Right ventricle myocardium superior (tissue), 1 donor: Measurements from ENCODE around the gene FRMD1. TPM values are rescaled to one million over a fixed set of nuclear protein-coding genes. Genes with fewer than 3 reads are reported as not detected.
A peak's percentile ranks its signal among the peaks of the same experiment; 100 is the strongest.

Experiments
- ATAC-seq: fragments of 200-7000 bp; cut with Tn5 transposase; one replicate; pipeline ENCODE4 v1.9.1; 2020; ENCODE audit warnings: mild to moderate bottlenecking; ENCODE audit not compliant: poor library complexity
- DNase-seq: peaks from one replicate; pipeline ENCODE4 v3.0.0-alpha.2; 2020
- intact Hi-C: fragments of 100-400 bp; cut with DNase I; formaldehyde crosslinking; loops from one replicate; pipeline ENCODE4 v1.11.2; 2022
- long read RNA-seq: library from polyadenylated mRNA; unstranded; transcript quantifications from one replicate; pipeline ENCODE4 v2.0.0, GENCODE V29; 2021
- total RNA-seq: library from RNA; stranded (reverse); fragmentation: NEBNext Ultra II Directional; extraction: Animal tissue kit (Norgen Biotek cat#: 25700); gene quantifications from one replicate; pipeline ENCODE4 v1.2.1, GENCODE V29; 2021
- donor health status: DM: no; HTN: yes; CAD: no; lungs with severe emphysema.

Gene FRMD1
- 1.0 TPM for total RNA-seq
- long read RNA-seq, partial matches to known transcripts: 1 of 2 reads
- long read RNA-seq, other reads (novel, unspliced or antisense): 1 of 2 reads

GRCh38 chr6:168078943-168079405 is at the start of gene FRMD1:
TSS of gene FRMD1 (minus strand) at chr6:168079212. CDS start at chr6:168079094, 118 bp downstream.
- DNase-seq: no peak
- intact Hi-C loops: no loop called here
- peak; percentile 73 for ATAC-seq

- DNase-seq (no peak), ATAC-seq (no peak)
- intact Hi-C loops: loop anchor here (5.0 kb wide), 1 partner anchor 226 kb away; no protein-coding TSS in a partner anchor
Measured at GRCh38 chr6:168128006-168128630, 49.1 kb upstream of the FRMD1 start.

- intact Hi-C loops: loop anchor here (5.0 kb wide), 1 partner anchor 225 kb away; no protein-coding TSS in a partner anchor
- DNase-seq: peak; percentile 72
Measured at GRCh38 chr6:168127384-168127868, 48.4 kb upstream of the FRMD1 start.

GRCh38 chr6:168126566-168127383 is 47.8 kb upstream of the FRMD1 start:
- DNase-seq: no peak
- ATAC-seq: no peak
- intact Hi-C loops: loop anchor here (5.0 kb wide), 1 partner anchor 224 kb away; no protein-coding TSS in a partner anchor

More at GRCh38 chr6:168127384-168127868, 48.4 kb upstream of the FRMD1 start:
- ATAC-seq: peak; percentile 89

- ATAC-seq (no peak), DNase-seq (no peak)
- intact Hi-C loops: loop anchor here (5.0 kb wide), 1 partner anchor 223 kb away; no protein-coding TSS in a partner anchor
Measured at GRCh38 chr6:168125429-168126001, 46.5 kb upstream of the FRMD1 start.

- intact Hi-C loops: loop anchor here (5.0 kb wide), 1 partner anchor 223 kb away; no protein-coding TSS in a partner anchor
- ATAC-seq (no peak), DNase-seq (no peak)
Measured at GRCh38 chr6:168124921-168125320, 45.9 kb upstream of the FRMD1 start.

- DNase-seq: no peak
- intact Hi-C loops: no loop called here
Measured at GRCh38 chr6:168124158-168124557, 45.1 kb upstream of the FRMD1 start.

GRCh38 chr6:168123165-168123911 is 44.3 kb upstream of the FRMD1 start:
- no peak for DNase-seq
- intact Hi-C loops: no loop called here
- no peak for ATAC-seq

More at GRCh38 chr6:168124158-168124557, 45.1 kb upstream of the FRMD1 start:
- ATAC-seq: no peak

- no peak for ATAC-seq
Measured at GRCh38 chr6:168122521-168122920, 43.5 kb upstream of the FRMD1 start.

GRCh38 chr6:168122011-168122410 is 43.0 kb upstream of the FRMD1 start:
- intact Hi-C loops: no loop called here
- no peak for DNase-seq
- ATAC-seq: no peak

More at GRCh38 chr6:168122521-168122920, 43.5 kb upstream of the FRMD1 start:
- intact Hi-C loops: no loop called here
- DNase-seq: no peak

- DNase-seq (no peak), ATAC-seq (no peak)
- intact Hi-C loops: no loop called here
Measured at GRCh38 chr6:168121303-168121665, 42.3 kb upstream of the FRMD1 start.

GRCh38 chr6:168120390-168121302 is 41.6 kb upstream of the FRMD1 start:
- no peak for ATAC-seq
- intact Hi-C loops: no loop called here

GRCh38 chr6:168119539-168119938 is 40.5 kb upstream of the FRMD1 start:
- ATAC-seq: no peak
- no peak for DNase-seq
- intact Hi-C loops: loop anchor here (5.0 kb wide), 1 partner anchor 57 kb away; no protein-coding TSS in a partner anchor

More at GRCh38 chr6:168120390-168121302, 41.6 kb upstream of the FRMD1 start:
- DNase-seq: no peak

- no peak for DNase-seq
- intact Hi-C loops: loop anchor here (5.0 kb wide), 1 partner anchor 57 kb away; no protein-coding TSS in a partner anchor
- no peak for ATAC-seq
Measured at GRCh38 chr6:168118935-168119334, 39.9 kb upstream of the FRMD1 start.

- no peak for ATAC-seq
- intact Hi-C loops: loop anchor here (5.0 kb wide), 1 partner anchor 56 kb away; no protein-coding TSS in a partner anchor
- DNase-seq: no peak
Measured at GRCh38 chr6:168117942-168118341, 38.9 kb upstream of the FRMD1 start.

GRCh38 chr6:168116975-168117899 is 38.2 kb upstream of the FRMD1 start:
- DNase-seq (no peak), ATAC-seq (no peak)
- intact Hi-C loops: loop anchor here (5.0 kb wide), 1 partner anchor 55 kb away; no protein-coding TSS in a partner anchor
